ENCODE data around the gene UNC93A.
"Not testable (repeated sequence)": the region's sequence is repeated elsewhere in the genome, so short reads cannot be mapped to it uniquely, and the experiment has no call there.

UNC93A gene

GRCh38 chr6:167266057-167266829 lies 24.9 kb upstream of the UNC93A start:
- H3K36me3 ChIP-seq (ENCODE audit: insufficient read depth, low read length); H3K4me1 ChIP-seq (ENCODE audit: insufficient read depth, low read length); H3K9me3 ChIP-seq (ENCODE audit: control insufficient read depth, insufficient read depth, low read length); H3K9ac ChIP-seq (ENCODE audit: low read depth, low read length): not testable (repeated sequence)

GRCh38 chr6:167266830-167267555 lies 24.1 kb upstream of the UNC93A start:
- H3K36me3 ChIP-seq (ENCODE audit: insufficient read depth, low read length): no peaks in the 10 kb centered on the region
- H3K4me1 ChIP-seq (ENCODE audit: insufficient read depth, low read length): no peaks in the 10 kb centered on the region
- H3K9ac ChIP-seq (ENCODE audit: low read depth, low read length): no peak overlapping the region
- H3K9me3 ChIP-seq (ENCODE audit: control insufficient read depth, insufficient read depth, low read length): no peaks in the 10 kb centered on the region

DNA sequence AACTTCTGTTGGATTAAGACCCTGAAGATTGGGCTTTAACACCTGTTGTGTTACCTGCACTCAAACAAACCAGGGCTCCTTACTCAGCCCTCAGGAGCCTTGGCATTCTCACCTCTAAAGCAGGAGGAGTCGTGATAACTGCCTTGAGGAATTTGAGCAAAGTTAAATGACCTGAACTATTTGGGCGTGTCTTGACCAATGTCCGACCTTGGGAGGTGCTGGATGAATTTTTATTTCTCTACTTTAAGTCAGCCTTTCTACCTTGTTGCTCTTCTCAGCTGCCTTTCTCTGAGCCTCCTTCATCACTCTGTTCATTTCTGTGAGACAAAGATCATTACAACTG lies 23.6 kb upstream of the UNC93A start:
- not testable (repeated sequence) for H3K9me3 ChIP-seq (ENCODE audit: control insufficient read depth, insufficient read depth, low read length); H3K9ac ChIP-seq (ENCODE audit: low read depth, low read length); H3K36me3 ChIP-seq (ENCODE audit: insufficient read depth, low read length); H3K4me1 ChIP-seq (ENCODE audit: insufficient read depth, low read length)

DNA sequence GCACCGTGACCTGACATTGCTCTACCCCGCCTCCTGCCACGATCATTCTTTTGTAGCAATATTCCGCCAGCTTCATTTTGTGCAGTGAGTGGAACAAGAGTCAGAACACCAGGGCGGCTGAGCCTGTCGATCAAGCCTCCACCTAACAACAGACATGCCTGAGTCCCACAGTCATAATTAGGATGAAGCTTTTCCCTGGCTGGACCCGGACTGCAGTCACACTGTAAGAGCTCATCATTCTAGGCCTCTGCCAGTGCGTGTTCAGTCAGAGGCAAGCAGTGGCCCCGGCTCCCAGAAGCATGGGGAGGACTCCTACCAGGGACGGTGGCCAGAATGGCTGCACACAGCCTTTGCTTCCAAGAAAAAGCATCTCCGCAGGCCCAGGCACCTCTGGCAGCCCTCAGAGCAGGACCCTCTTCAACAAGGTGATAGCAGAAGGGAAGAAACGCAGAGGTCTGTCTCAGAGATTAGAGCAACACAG lies 23.2 kb upstream of the UNC93A start:
- Histone ChIP-seq H3K4me1 (ENCODE audit: insufficient read depth, low read length) (no peaks in the 10 kb centered on the region), H3K36me3 (ENCODE audit: insufficient read depth, low read length) (no peaks in the 10 kb centered on the region), H3K9ac (ENCODE audit: low read depth, low read length) (no peak overlapping the region), H3K9me3 (ENCODE audit: control insufficient read depth, insufficient read depth, low read length) (no peaks in the 10 kb centered on the region)

- no peaks in the 10 kb centered on the region for H3K4me1 ChIP-seq (ENCODE audit: insufficient read depth, low read length)
- no peaks in the 10 kb centered on the region for H3K9me3 ChIP-seq (ENCODE audit: control insufficient read depth, insufficient read depth, low read length)
- no peak overlapping the region for H3K9ac ChIP-seq (ENCODE audit: low read depth, low read length)
- no peaks in the 10 kb centered on the region for H3K36me3 ChIP-seq (ENCODE audit: insufficient read depth, low read length)
Observed at GRCh38 chr6:167268683-167269280, 22.3 kb upstream of the UNC93A start.

- H3K9me3 ChIP-seq (ENCODE audit: control insufficient read depth, insufficient read depth, low read length): no peaks in the 10 kb centered on the region
- no peak overlapping the region for H3K9ac ChIP-seq (ENCODE audit: low read depth, low read length)
- no peaks in the 10 kb centered on the region for H3K36me3 ChIP-seq (ENCODE audit: insufficient read depth, low read length)
- H3K4me1 ChIP-seq (ENCODE audit: insufficient read depth, low read length): no peaks in the 10 kb centered on the region
Observed at GRCh38 chr6:167270499-167271311, 20.4 kb upstream of the UNC93A start.

- Histone ChIP-seq H3K4me1 (ENCODE audit: insufficient read depth, low read length) (no peaks in the 10 kb centered on the region), H3K9ac (ENCODE audit: low read depth, low read length) (no peak overlapping the region), H3K9me3 (ENCODE audit: control insufficient read depth, insufficient read depth, low read length) (no peaks in the 10 kb centered on the region), H3K36me3 (ENCODE audit: insufficient read depth, low read length) (no peaks in the 10 kb centered on the region)
Observed at GRCh38 chr6:167272151-167272550, 19.0 kb upstream of the UNC93A start.

DNA sequence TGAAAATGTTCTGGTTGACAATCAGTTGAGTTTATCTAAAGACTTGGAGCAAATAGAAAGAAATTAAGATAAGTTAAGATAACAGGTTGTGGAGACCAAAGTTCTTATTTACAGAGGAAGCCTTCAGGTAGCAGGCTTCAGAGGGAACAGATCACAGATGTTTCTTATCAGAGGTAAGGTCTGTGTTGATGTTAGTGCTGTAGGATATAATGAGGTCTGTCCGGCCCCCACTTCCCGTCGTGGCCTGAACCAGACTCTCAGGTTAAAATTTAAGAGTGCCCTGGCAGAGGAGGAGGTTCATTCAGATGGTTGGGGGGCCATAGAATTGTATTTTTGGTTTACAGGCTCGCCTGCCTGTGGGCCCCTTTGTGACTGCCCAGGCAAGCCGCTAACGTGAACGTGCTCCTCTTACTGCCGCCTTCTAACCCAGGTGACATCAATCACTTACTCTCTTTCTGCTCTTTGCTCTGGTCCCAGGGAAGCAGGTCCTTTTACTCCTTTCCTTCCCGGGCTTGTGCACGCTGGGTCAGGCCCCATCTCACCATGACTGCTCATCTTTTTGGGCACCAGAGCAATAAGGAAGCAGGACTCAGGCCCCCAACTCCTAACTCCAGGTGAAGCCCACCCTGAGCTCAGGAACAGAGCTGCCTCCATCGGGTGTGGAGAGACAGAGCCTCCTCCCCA lies 18.3 kb upstream of the UNC93A start:
- Histone ChIP-seq H3K9me3 (ENCODE audit: control insufficient read depth, insufficient read depth, low read length) (no peaks in the 10 kb centered on the region), H3K4me1 (ENCODE audit: insufficient read depth, low read length) (no peaks in the 10 kb centered on the region; the same call in 1 of the 2 replicates), H3K9ac (ENCODE audit: low read depth, low read length) (no peak overlapping the region), H3K36me3 (ENCODE audit: insufficient read depth, low read length) (no peaks in the 10 kb centered on the region)

- peaks cover 10% of the 10 kb centered on the region for H3K4me1 ChIP-seq (ENCODE audit: insufficient read depth, low read length)
- no peaks in the 10 kb centered on the region for H3K9me3 ChIP-seq (ENCODE audit: control insufficient read depth, insufficient read depth, low read length)
- H3K9ac ChIP-seq (ENCODE audit: low read depth, low read length): no peak overlapping the region
- no peaks in the 10 kb centered on the region for H3K36me3 ChIP-seq (ENCODE audit: insufficient read depth, low read length)
Observed at GRCh38 chr6:167274270-167274669, 16.8 kb upstream of the UNC93A start.

DNA sequence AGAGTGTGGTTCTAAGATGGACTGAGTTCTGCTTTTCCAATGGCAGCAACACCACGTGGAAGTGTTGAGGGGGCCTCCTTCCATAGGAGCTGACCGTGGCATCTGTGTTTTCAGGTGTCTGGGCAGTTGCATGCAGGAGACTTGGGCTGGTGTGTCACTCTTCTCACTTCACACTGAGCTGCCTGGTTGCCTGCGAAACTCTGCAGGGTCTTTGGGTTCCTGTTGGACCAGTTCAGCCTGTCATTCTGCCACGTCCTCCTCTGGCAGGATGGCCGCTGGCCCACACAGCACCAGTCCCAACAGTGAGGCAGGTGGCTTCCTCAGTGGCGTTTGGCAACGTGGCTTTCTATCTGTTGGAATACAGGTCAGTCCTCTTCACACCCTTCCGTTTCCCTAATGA lies 16.1 kb upstream of the UNC93A start:
- no peaks in the 10 kb centered on the region for H3K9me3 ChIP-seq (ENCODE audit: control insufficient read depth, insufficient read depth, low read length)
- no peaks in the 10 kb centered on the region for H3K36me3 ChIP-seq (ENCODE audit: insufficient read depth, low read length)
- peaks cover 17% of the 10 kb centered on the region for H3K4me1 ChIP-seq (ENCODE audit: insufficient read depth, low read length)
- H3K9ac ChIP-seq (ENCODE audit: low read depth, low read length): no peak overlapping the region

GRCh38 chr6:167275436-167275835 lies 15.7 kb upstream of the UNC93A start:
- no peaks in the 10 kb centered on the region for H3K36me3 ChIP-seq (ENCODE audit: insufficient read depth, low read length)
- peaks cover 19% of the 10 kb centered on the region for H3K4me1 ChIP-seq (ENCODE audit: insufficient read depth, low read length)
- H3K9me3 ChIP-seq (ENCODE audit: control insufficient read depth, insufficient read depth, low read length): no peaks in the 10 kb centered on the region
- no peak overlapping the region for H3K9ac ChIP-seq (ENCODE audit: low read depth, low read length)

GRCh38 chr6:167276772-167277533 lies 14.2 kb upstream of the UNC93A start:
- H3K9ac ChIP-seq (ENCODE audit: low read depth, low read length): no peak overlapping the region
- no peaks in the 10 kb centered on the region for H3K9me3 ChIP-seq (ENCODE audit: control insufficient read depth, insufficient read depth, low read length)
- no peaks in the 10 kb centered on the region for H3K36me3 ChIP-seq (ENCODE audit: insufficient read depth, low read length)
- H3K4me1 ChIP-seq (ENCODE audit: insufficient read depth, low read length): peaks cover 28% of the 10 kb centered on the region

GRCh38 chr6:167278173-167278940 lies 12.8 kb upstream of the UNC93A start:
- H3K36me3 ChIP-seq (ENCODE audit: insufficient read depth, low read length); H3K9me3 ChIP-seq (ENCODE audit: control insufficient read depth, insufficient read depth, low read length); H3K9ac ChIP-seq (ENCODE audit: low read depth, low read length): not testable (repeated sequence)
- peaks cover 34% of the 10 kb centered on the region for H3K4me1 ChIP-seq (ENCODE audit: insufficient read depth, low read length)

All from ES-I3 (cell line).